K562 (cell line): ENCODE measurements around the gene CNTN4. TPM values are rescaled to one million over a fixed set of nuclear protein-coding genes. Genes with fewer than 3 reads are reported as not detected.

Source experiments
- ATAC-seq: fragments of 200-7000 bp; cut with Tn5 transposase; 3 replicates; pipeline ENCODE4 v1.9.1; 2020; ENCODE audit warnings: moderate library complexity
- BruUV-seq: library from RNA; stranded (reverse); fragments of 400-500 nt; replicated peaks from 2 replicates; lab custom pipeline; 2021; lab: Mats Ljungman, UMichigan
- CTCF ChIA-PET: fragments of 300-600 bp; formaldehyde crosslinking; extraction: SDS; loops from one replicate; lab custom pipeline; 2021; ENCODE audit warnings: low intra/inter-chr PET ratio; lab: Yijun Ruan, JAX
- POLR2A ChIA-PET: fragments of 300-600, 350-650 bp; sonication (Branson Sonifier 250); formaldehyde crosslinking; extraction: SDS; loops from one replicate; lab custom pipeline; 2021; ENCODE audit warnings: antibody characterized with exemption, inconsistent platforms; lab: Yijun Ruan, JAX
- DNase-seq, 4 experiments: peaks; one replicate each; pipeline versions ENCODE4 v3.0.0 to v3.0.0-alpha.2; 2011 to 2018; ENCODE audit warnings: low spot score in 3 of 4, mixed read lengths in 3 of 4; ENCODE audit errors: extremely low read depth in 1 of 4
- FAIRE-seq: peaks from 2 replicates; lab custom pipeline; 2011; peaks lifted over from hg19 to GRCh38; lab: Jason Lieb, UNC
- H2AFZ ChIP-seq: 2 replicates; pipeline ENCODE4 v1.6.0; 2011; ENCODE audit warnings: low read depth, low read length, control low read depth, inconsistent platforms
- H3K27ac ChIP-seq: fragments of 200-600 bp; 3 replicates; pipeline ENCODE4 v1.8.0; 2011; ENCODE audit warnings: low read depth, mild to moderate bottlenecking, control low read depth, inconsistent platforms, low read length, moderate library complexity, mixed read lengths; ENCODE audit errors: extremely low read depth
- H3K27me3 ChIP-seq, 2 experiments: fragments of 300-600 bp in 1 of 2; 2 replicates in 1 of 2; 3 replicates in 1 of 2; pipeline versions ENCODE4 v1.6.0 to v1.8.0; 2011; ENCODE audit warnings: inconsistent platforms in 2 of 2, low read length in 2 of 2, mild to moderate bottlenecking in 1 of 2, mixed read lengths in 1 of 2, moderate library complexity in 1 of 2; ENCODE audit not compliant: control insufficient read depth in 2 of 2, insufficient read depth in 2 of 2
- H3K36me3 ChIP-seq: fragments of 300-600 bp; 3 replicates; pipeline ENCODE4 v1.8.0; 2011; ENCODE audit warnings: mild to moderate bottlenecking, low read length, inconsistent platforms; ENCODE audit not compliant: control insufficient read depth, insufficient read depth
- H3K4me1 ChIP-seq, 2 experiments: fragments of 200-600 bp in 1 of 2; replicated peaks in 1 of 2; 2 replicates in 1 of 2; 3 replicates in 1 of 2; pipeline versions ENCODE4 v1.5.1 to v1.8.0; 2011; ENCODE audit warnings: inconsistent platforms in 2 of 2, low read length in 2 of 2, mild to moderate bottlenecking in 1 of 2, mixed read lengths in 1 of 2, moderate library complexity in 1 of 2; ENCODE audit not compliant: control insufficient read depth in 2 of 2, insufficient read depth in 2 of 2
- H3K4me2 ChIP-seq: 2 replicates; pipeline ENCODE4 v1.6.1; 2011; ENCODE audit warnings: low read length, control low read depth, inconsistent platforms, mixed read lengths; ENCODE audit not compliant: insufficient read depth
- H3K4me3 ChIP-seq: fragments of 200-600 bp; sonication (generic), shearing (Covaris generic); 2 replicates; pipeline ENCODE4 v1.5.1; 2016; ENCODE audit warnings: control low read depth, inconsistent platforms
- H3K79me2 ChIP-seq: fragments of 200-600 bp; 3 replicates; pipeline ENCODE4 v1.8.0; 2011; ENCODE audit warnings: low read length, inconsistent platforms; ENCODE audit not compliant: control insufficient read depth, insufficient read depth
- H3K9ac ChIP-seq, 2 experiments: 2 replicates each; pipeline versions ENCODE4 v1.6.0 to v1.6.1; 2011; ENCODE audit warnings: low read depth in 2 of 2, low read length in 2 of 2, control low read depth in 1 of 2, inconsistent platforms in 1 of 2, mild to moderate bottlenecking in 1 of 2, mixed read lengths in 1 of 2; ENCODE audit not compliant: insufficient read depth in 1 of 2
- H3K9me1 ChIP-seq: one replicate; pipeline ENCODE4 v1.6.0; 2011; ENCODE audit warnings: inconsistent platforms, mild to moderate bottlenecking, low read length, moderate library complexity; ENCODE audit not compliant: control insufficient read depth, insufficient read depth
- H3K9me3 ChIP-seq: replicated peaks from 2 replicates; pipeline ENCODE4 v1.5.1; 2011; ENCODE audit warnings: low read depth, low read length, inconsistent platforms; ENCODE audit not compliant: control insufficient read depth, insufficient read depth
- H4K20me1 ChIP-seq: replicated peaks from 2 replicates; pipeline ENCODE4 v1.6.1; 2011; ENCODE audit warnings: low read length, inconsistent platforms, mixed read lengths; ENCODE audit not compliant: control insufficient read depth, insufficient read depth
- E2F4 ChIP-seq: sonication (generic); formaldehyde crosslinking; IDR thresholded peaks from 2 replicates; pipeline ENCODE4 v1.8.0; 2022; ENCODE audit warnings: mild to moderate bottlenecking, low read depth, missing genetic modification reagents
- HMBOX1 ChIP-seq: sonication (generic); IDR thresholded peaks from 2 replicates; pipeline ENCODE4 v1.6.1; 2016
- NFXL1 ChIP-seq: fragments of 450-650 bp; formaldehyde crosslinking; IDR thresholded peaks from 2 replicates; pipeline ENCODE4 v1.4.0; 2021; ENCODE audit warnings: mild to moderate bottlenecking
- RBM34 ChIP-seq: fragments of 200-400 bp; formaldehyde crosslinking; IDR thresholded peaks from 2 replicates; pipeline ENCODE4 v1.6.1; 2018; ENCODE audit warnings: low read length, borderline replicate concordance; ENCODE audit not compliant: insufficient read depth
- SAFB ChIP-seq: fragments of 200-400 bp; formaldehyde crosslinking; IDR thresholded peaks from 2 replicates; pipeline ENCODE4 v1.6.1; 2017; ENCODE audit warnings: low read depth, low read length, borderline replicate concordance
- SIN3A ChIP-seq, 2 experiments: fragments of 150-350 bp in 1 of 2; IDR thresholded peaks; 2 replicates each; pipeline ENCODE4 v1.6.1; 2011 to 2016; ENCODE audit warnings: borderline replicate concordance in 2 of 2, low read depth in 2 of 2, low read length in 2 of 2, mild to moderate bottlenecking in 2 of 2, moderate library complexity in 2 of 2; ENCODE audit not compliant: control insufficient read depth in 1 of 2
- SMARCA5 ChIP-seq: fragments of 450-650 bp; IDR thresholded peaks from 2 replicates; pipeline ENCODE4 v1.6.1; 2016
- SRSF3 ChIP-seq: fragments of 200-400 bp; formaldehyde crosslinking; IDR thresholded peaks from 2 replicates; pipeline ENCODE4 v1.6.1; 2016; ENCODE audit warnings: mild to moderate bottlenecking, low read length, moderate library complexity; ENCODE audit not compliant: insufficient read depth
- TRIM28 ChIP-seq: fragments of 450-650 bp; IDR thresholded peaks from 2 replicates; pipeline ENCODE4 v1.6.1; 2017
- TSC22D4 ChIP-seq: fragments of 450-650 bp; IDR thresholded peaks from 2 replicates; pipeline ENCODE4 v1.6.1; 2016; ENCODE audit warnings: missing genetic modification characterization, missing biosample characterization, control low read depth
- ZEB2 ChIP-seq: fragments of 450-650 bp; IDR thresholded peaks from 2 replicates; pipeline ENCODE4 v1.6.1; 2016
- ZNF143 ChIP-seq: sonication (generic); formaldehyde crosslinking; IDR thresholded peaks from 2 replicates; pipeline ENCODE4 v1.9.0; 2022; ENCODE audit warnings: mild to moderate bottlenecking, missing genetic modification reagents
- ZNF212 ChIP-seq: fragments of 450-650 bp; formaldehyde crosslinking; IDR thresholded peaks from 2 replicates; pipeline ENCODE4 v1.4.0; 2020; ENCODE audit warnings: mild to moderate bottlenecking
- ZNF324 ChIP-seq: fragments of 250-450 bp; sonication (Bioruptor Pico); IDR thresholded peaks from 2 replicates; pipeline ENCODE4 v1.4.0; 2020; ENCODE audit warnings: mild to moderate bottlenecking
- ZNF696 ChIP-seq: fragments of 250-450 bp; sonication (Bioruptor Pico); conservative IDR thresholded peaks from 2 replicates; pipeline ENCODE4 v1.4.0; 2020; ENCODE audit warnings: mild to moderate bottlenecking, moderate library complexity
- WGBS: fragments of 100-300 bp; shearing (Covaris generic); methylation state at CpG from one replicate; pipeline ENCODE4 v1.1.6; 2016; ENCODE audit warnings: low coverage, mixed read lengths; ENCODE audit not compliant: insufficient coverage; ENCODE audit errors: missing lambda C conversion rate; 5-methylcytosine and 5-hydroxymethylcytosine counted together
- in situ Hi-C: fragments of 300-500 bp; cut with MboI; formaldehyde crosslinking; loops from 4 replicates; pipeline ENCODE4 v1.15.0; 2018; ENCODE audit warnings: inconsistent platforms, mixed read lengths
- intact Hi-C: fragments of 100-400 bp; cut with micrococcal nuclease; formaldehyde crosslinking; loops from 2 replicates; pipeline ENCODE4 v1.14.2; 2022
- polyA plus RNA-seq, 8 experiments: library from polyadenylated mRNA; depleted of rRNA in 4 of 8; stranded (reverse) in 5 of 8; unstranded in 3 of 8; fragments of >200 nt; fragmentation: Nextera tagmentation in 2 of 8; fragmentation: Illumina TruSeq in 1 of 8; extraction: Ambion mirVana in 2 of 8; extraction: Trizol in 1 of 8; gene quantifications; 2 replicates each; pipeline versions ENCODE4 v1.2.1 to v1.2.3, GENCODE V29; 2011 to 2014; ENCODE audit warnings: inconsistent platforms in 1 of 8, missing spikeins in 1 of 8
- total RNA-seq, 7 experiments: library from RNA; depleted of rRNA in 6 of 7; stranded (reverse); fragments of >200 nt in 6 of 7; fragmentation: Illumina TruSeq in 2 of 7; extraction: Trizol in 2 of 7; gene quantifications; 2 replicates each; pipeline versions ENCODE4 v1.2.1 to v1.2.3, GENCODE V29; 2011 to 2021; ENCODE audit warnings: low replicate concordance in 1 of 7
- TF ChIP-seq, protein P1 (sequence below): fragments of 200-400 bp; formaldehyde crosslinking; IDR thresholded peaks from 2 replicates; pipeline ENCODE4 v1.6.1; 2017; ENCODE audit warnings: mild to moderate bottlenecking, low read depth, low read length, moderate library complexity
- TF ChIP-seq, protein P2 (sequence below): fragments of 450-650 bp; formaldehyde crosslinking; IDR thresholded peaks from 2 replicates; pipeline ENCODE4 v1.4.0; 2020; ENCODE audit warnings: mild to moderate bottlenecking, mixed read lengths

Gene CNTN4
- total and polyA plus RNA-seq, 9 of the 15 experiments (the other 6 are each of a cell fraction or from before 2014, with no cell fraction given): not detected

DNA sequence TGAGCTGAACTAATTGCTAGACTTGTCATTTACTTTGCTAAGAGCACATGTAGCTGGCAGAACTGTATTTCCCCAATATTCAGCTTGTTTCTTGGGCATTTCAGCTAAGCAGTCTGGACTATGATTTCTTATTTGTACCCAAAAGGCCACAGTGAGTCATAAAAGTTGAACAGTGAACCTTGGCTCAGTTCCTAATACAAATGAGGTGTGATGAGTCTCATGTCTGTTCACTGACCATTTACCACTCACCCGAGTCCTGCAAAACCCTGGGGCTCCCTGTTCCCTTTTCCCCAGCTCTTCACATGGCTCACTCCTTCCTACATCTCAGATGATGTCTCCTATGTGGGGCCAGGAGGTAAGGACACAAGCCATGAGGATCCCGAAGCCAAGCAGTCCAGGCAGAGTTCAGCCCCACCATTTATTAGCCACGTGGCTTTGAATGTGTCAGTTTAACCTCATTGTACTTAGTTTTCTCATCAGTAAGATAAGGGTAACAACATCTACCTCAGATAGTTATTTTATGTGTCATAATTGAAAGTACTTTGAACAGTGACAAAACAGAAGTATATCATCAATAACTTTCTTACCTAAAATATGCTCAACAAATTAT lies 772.2 kb downstream of the CNTN4 start (continued):
- TF ChIP-seq, protein P1, sequence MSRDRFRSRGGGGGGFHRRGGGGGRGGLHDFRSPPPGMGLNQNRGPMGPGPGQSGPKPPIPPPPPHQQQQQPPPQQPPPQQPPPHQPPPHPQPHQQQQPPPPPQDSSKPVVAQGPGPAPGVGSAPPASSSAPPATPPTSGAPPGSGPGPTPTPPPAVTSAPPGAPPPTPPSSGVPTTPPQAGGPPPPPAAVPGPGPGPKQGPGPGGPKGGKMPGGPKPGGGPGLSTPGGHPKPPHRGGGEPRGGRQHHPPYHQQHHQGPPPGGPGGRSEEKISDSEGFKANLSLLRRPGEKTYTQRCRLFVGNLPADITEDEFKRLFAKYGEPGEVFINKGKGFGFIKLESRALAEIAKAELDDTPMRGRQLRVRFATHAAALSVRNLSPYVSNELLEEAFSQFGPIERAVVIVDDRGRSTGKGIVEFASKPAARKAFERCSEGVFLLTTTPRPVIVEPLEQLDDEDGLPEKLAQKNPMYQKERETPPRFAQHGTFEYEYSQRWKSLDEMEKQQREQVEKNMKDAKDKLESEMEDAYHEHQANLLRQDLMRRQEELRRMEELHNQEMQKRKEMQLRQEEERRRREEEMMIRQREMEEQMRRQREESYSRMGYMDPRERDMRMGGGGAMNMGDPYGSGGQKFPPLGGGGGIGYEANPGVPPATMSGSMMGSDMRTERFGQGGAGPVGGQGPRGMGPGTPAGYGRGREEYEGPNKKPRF: no peak
- TF ChIP-seq TRIM28 (no peak), ZEB2 (no peak), ZNF143 (CRISPR knock-in tag) (no peak)

DNA sequence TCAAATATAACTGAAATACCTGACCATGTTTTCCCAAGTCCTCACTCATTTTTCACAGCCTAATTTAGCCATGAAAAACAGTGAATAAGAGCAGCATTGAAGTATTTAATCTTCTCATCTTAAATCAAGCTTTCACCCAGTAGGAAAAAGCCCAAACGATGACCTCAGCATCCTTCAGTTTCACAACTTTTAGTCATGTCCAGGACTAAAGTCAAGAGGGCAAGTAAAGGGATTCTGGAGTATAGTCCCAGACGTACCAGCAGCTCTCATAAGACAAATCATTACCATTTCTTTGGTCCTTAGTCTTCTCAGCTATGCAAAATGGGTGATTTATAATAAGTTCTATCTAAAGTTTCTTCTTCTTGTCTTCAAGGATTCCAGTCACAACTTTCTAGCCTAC lies 774.2 kb downstream of the CNTN4 start:
- in situ Hi-C loops: no loop called here
- ATAC-seq (no peak), FAIRE-seq (no peak), DNase-seq (no peak)
- WGBS: 3% methylated on average over 2 of the region's 2 CpGs
- intact Hi-C loops: no loop called here
- Histone ChIP-seq H3K9me3 (no peaks in the 10 kb centered on the region), H2AFZ (no peak overlapping the region), H4K20me1 (no peaks in the 10 kb centered on the region), H3K36me3 (no peaks in the 10 kb centered on the region), H3K9ac (no peak overlapping the region), H3K27me3 (no peaks in the 10 kb centered on the region), H3K27ac (no peak overlapping the region), H3K4me2 (no peak overlapping the region), H3K9me1 (no peaks in the 10 kb centered on the region), H3K4me1 (no peaks in the 10 kb centered on the region), H3K4me3 (no peak overlapping the region), H3K79me2 (no peaks in the 10 kb centered on the region)
- POLR2A ChIA-PET: no interaction called here
- CTCF ChIA-PET: no interaction called here
- BruUV-seq: no TSS peak
- TF ChIP-seq TSC22D4 (tag): no peak
- TF ChIP-seq SRSF3: no peak
- no peak for TF ChIP-seq RBM34
- no peak for TF ChIP-seq ZNF212 (CRISPR knock-in tag)
- no peak for TF ChIP-seq SIN3A (IDR thresholded peaks at IDR 0.05; ENCODE audit: borderline replicate concordance in 2 of 2, control insufficient read depth in 1 of 2, low read depth in 2 of 2, low read length in 2 of 2)
- TF ChIP-seq, protein P2, sequence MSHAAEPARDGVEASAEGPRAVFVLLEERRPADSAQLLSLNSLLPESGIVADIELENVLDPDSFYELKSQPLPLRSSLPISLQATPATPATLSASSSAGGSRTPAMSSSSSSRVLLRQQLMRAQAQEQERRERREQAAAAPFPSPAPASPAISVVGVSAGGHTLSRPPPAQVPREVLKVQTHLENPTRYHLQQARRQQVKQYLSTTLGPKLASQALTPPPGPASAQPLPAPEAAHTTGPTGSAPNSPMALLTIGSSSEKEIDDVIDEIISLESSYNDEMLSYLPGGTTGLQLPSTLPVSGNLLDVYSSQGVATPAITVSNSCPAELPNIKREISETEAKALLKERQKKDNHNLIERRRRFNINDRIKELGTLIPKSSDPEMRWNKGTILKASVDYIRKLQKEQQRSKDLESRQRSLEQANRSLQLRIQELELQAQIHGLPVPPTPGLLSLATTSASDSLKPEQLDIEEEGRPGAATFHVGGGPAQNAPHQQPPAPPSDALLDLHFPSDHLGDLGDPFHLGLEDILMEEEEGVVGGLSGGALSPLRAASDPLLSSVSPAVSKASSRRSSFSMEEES (CRISPR knock-in tag): no peak
- TF ChIP-seq SMARCA5: no peak
- no peak for TF ChIP-seq NFXL1
- no peak for TF ChIP-seq SAFB
- no peak for TF ChIP-seq HMBOX1
- TF ChIP-seq ZNF696 (CRISPR knock-in tag): no peak
- TF ChIP-seq ZNF324 (CRISPR knock-in tag): no peak
- TF ChIP-seq E2F4 (CRISPR knock-in tag): no peak
